ENCODE measurements around the gene ZNF485.
"Not testable (repeated sequence)": the region's sequence is repeated elsewhere in the genome, so short reads cannot be mapped to it uniquely, and the experiment has no call there.

The ZNF485 gene

GRCh38 chr10:43591303-43591904 lies 14.8 kb upstream of the ZNF485 start:
- TF ChIP-seq CTCF (IDR thresholded peaks at IDR 0.05; ENCODE audit: low read depth, low read length): no peak
- no peak overlapping the region for H3K4me3 ChIP-seq (ENCODE audit: low read depth, low read length)

- TF ChIP-seq CTCF (IDR thresholded peaks at IDR 0.05; ENCODE audit: low read depth, low read length): no peak
- H3K4me3 ChIP-seq (ENCODE audit: low read depth, low read length): peak overlapping the region; percentile 42
Observed at GRCh38 chr10:43594944-43595589, 11.2 kb upstream of the ZNF485 start.

GRCh38 chr10:43595739-43596298 lies 10.4 kb upstream of the ZNF485 start:
- peak overlapping the region; percentile 42 for H3K4me3 ChIP-seq (ENCODE audit: low read depth, low read length)
- no peak for TF ChIP-seq CTCF (IDR thresholded peaks at IDR 0.05; ENCODE audit: low read depth, low read length)

GRCh38 chr10:43596546-43596945 lies 9.7 kb upstream of the ZNF485 start:
- no peak for TF ChIP-seq CTCF (IDR thresholded peaks at IDR 0.05; ENCODE audit: low read depth, low read length)
- H3K4me3 ChIP-seq (ENCODE audit: low read depth, low read length): no peak overlapping the region

GRCh38 chr10:43598446-43598845 lies 7.8 kb upstream of the ZNF485 start:
- no peak overlapping the region for H3K4me3 ChIP-seq (ENCODE audit: low read depth, low read length)
- no peak for TF ChIP-seq CTCF (IDR thresholded peaks at IDR 0.05; ENCODE audit: low read depth, low read length)

GRCh38 chr10:43599333-43599732 lies 6.9 kb upstream of the ZNF485 start:
- no peak for TF ChIP-seq CTCF (IDR thresholded peaks at IDR 0.05; ENCODE audit: low read depth, low read length)

GRCh38 chr10:43601576-43601975 lies 4.7 kb upstream of the ZNF485 start:
- not testable (repeated sequence) for H3K4me3 ChIP-seq (ENCODE audit: low read depth, low read length)

More at GRCh38 chr10:43599333-43599732, 6.9 kb upstream of the ZNF485 start:
- H3K4me3 ChIP-seq (ENCODE audit: low read depth, low read length): no peak overlapping the region

Measured in WI38 (cell line).